H9 (cell line): ENCODE measurements around the gene CLDN2. TPM values are rescaled to one million over a fixed set of nuclear protein-coding genes. Genes with fewer than 3 reads are reported as not detected.

ENCODE experiments used
- DNase-seq: peaks from one replicate; pipeline ENCODE4 v3.0.0-alpha.2; 2017
- H2AFZ ChIP-seq: one replicate; pipeline ENCODE4 v1.6.1; 2013; ENCODE audit warnings: mild to moderate bottlenecking, low read length, control low read depth, moderate library complexity
- H2AK5ac ChIP-seq: 2 replicates; pipeline ENCODE4 v1.6.1; 2013; ENCODE audit warnings: low read length, control low read depth, mixed read lengths; ENCODE audit not compliant: insufficient read length
- H2BK120ac ChIP-seq: one replicate; pipeline ENCODE4 v1.6.1; 2013; ENCODE audit warnings: low read depth, mild to moderate bottlenecking, low read length, control low read depth, inconsistent platforms; ENCODE audit not compliant: poor library complexity, severe bottlenecking
- H2BK12ac ChIP-seq: 2 replicates; pipeline ENCODE4 v1.6.1; 2013; ENCODE audit warnings: low read length, control low read depth, mixed read lengths, low read depth; ENCODE audit not compliant: insufficient read length
- H2BK15ac ChIP-seq: 2 replicates; pipeline ENCODE4 v1.6.1; 2013; ENCODE audit warnings: low read depth, low read length, control low read depth
- H2BK20ac ChIP-seq: one replicate; pipeline ENCODE4 v1.6.1; 2013; ENCODE audit warnings: low read depth, mild to moderate bottlenecking, low read length, control low read depth, inconsistent platforms; ENCODE audit not compliant: poor library complexity, severe bottlenecking
- H2BK5ac ChIP-seq: 2 replicates; pipeline ENCODE4 v1.6.1; 2013; ENCODE audit warnings: low read length, control low read depth, mixed read lengths; ENCODE audit not compliant: insufficient read length
- H3K14ac ChIP-seq: 2 replicates; pipeline ENCODE4 v1.6.1; 2013; ENCODE audit warnings: low read length, control low read depth; ENCODE audit not compliant: insufficient read depth
- H3K18ac ChIP-seq: 2 replicates; pipeline ENCODE4 v1.6.1; 2013; ENCODE audit warnings: low read depth, mild to moderate bottlenecking, mixed read lengths, low read length, control low read depth; ENCODE audit not compliant: insufficient read length
- H3K23ac ChIP-seq: 2 replicates; pipeline ENCODE4 v1.6.1; 2013; ENCODE audit warnings: low read length, control low read depth, mixed read lengths, low read depth; ENCODE audit not compliant: insufficient read length
- H3K23me2 ChIP-seq: 2 replicates; pipeline ENCODE4 v1.6.1; 2013; ENCODE audit warnings: low read depth, mild to moderate bottlenecking, mixed read lengths, low read length, control low read depth; ENCODE audit not compliant: insufficient read length, poor library complexity, severe bottlenecking
- H3K27ac ChIP-seq: 2 replicates; pipeline ENCODE4 v1.5.1; 2013; ENCODE audit warnings: low read length, control low read depth, mixed read lengths, low read depth; ENCODE audit not compliant: insufficient read length
- H3K27me3 ChIP-seq: 2 replicates; pipeline ENCODE4 v1.6.1; 2013; ENCODE audit warnings: low read length, control low read depth, inconsistent platforms; ENCODE audit not compliant: insufficient read depth
- H3K4ac ChIP-seq: 2 replicates; pipeline ENCODE4 v1.6.1; 2013; ENCODE audit warnings: low read depth, mild to moderate bottlenecking, control low read depth, inconsistent platforms, low read length, moderate library complexity
- H3K4me1 ChIP-seq: 2 replicates; pipeline ENCODE4 v1.6.1; 2013; ENCODE audit warnings: low read length, control low read depth, inconsistent platforms; ENCODE audit not compliant: insufficient read depth
- H3K4me2 ChIP-seq: 2 replicates; pipeline ENCODE4 v1.6.1; 2013; ENCODE audit warnings: low read length, control low read depth, mixed read lengths; ENCODE audit not compliant: insufficient read length, insufficient read depth
- H3K56ac ChIP-seq: 2 replicates; pipeline ENCODE4 v1.6.1; 2013; ENCODE audit warnings: low read depth, mild to moderate bottlenecking, mixed read lengths, low read length, control low read depth; ENCODE audit not compliant: insufficient read length
- H3K79me1 ChIP-seq: 2 replicates; pipeline ENCODE4 v1.6.1; 2013; ENCODE audit warnings: low read depth, mild to moderate bottlenecking, moderate library complexity, low read length, control low read depth, inconsistent platforms; ENCODE audit not compliant: insufficient read depth, poor library complexity, severe bottlenecking
- H3K79me2 ChIP-seq: 2 replicates; pipeline ENCODE4 v1.6.1; 2013; ENCODE audit warnings: low read length, control low read depth, inconsistent platforms; ENCODE audit not compliant: insufficient read depth
- H3K9ac ChIP-seq: 2 replicates; pipeline ENCODE4 v1.6.1; 2013; ENCODE audit warnings: low read length, control low read depth, mixed read lengths; ENCODE audit not compliant: insufficient read length; ENCODE audit errors: extremely low read depth
- H3K9me3 ChIP-seq: one replicate; pipeline ENCODE4 v1.6.1; 2013; ENCODE audit warnings: low read depth, low read length, inconsistent platforms; ENCODE audit not compliant: control insufficient read depth
- H3T11ph ChIP-seq: one replicate; pipeline ENCODE4 v1.6.1; 2013; ENCODE audit warnings: mild to moderate bottlenecking, low read length, control low read depth, inconsistent platforms
- H4K20me1 ChIP-seq: one replicate; pipeline ENCODE4 v1.6.1; 2013; ENCODE audit not compliant: control insufficient read depth, insufficient read length, insufficient read depth
- H4K5ac ChIP-seq: 2 replicates; pipeline ENCODE4 v1.6.1; 2013; ENCODE audit warnings: low read depth, mild to moderate bottlenecking, mixed read lengths, low read length, control low read depth; ENCODE audit not compliant: insufficient read length
- H4K8ac ChIP-seq: replicated peaks from 2 replicates; pipeline ENCODE4 v1.6.1; 2013; ENCODE audit warnings: low read length, control low read depth, mixed read lengths, low read depth; ENCODE audit not compliant: insufficient read length
- H4K91ac ChIP-seq: 2 replicates; pipeline ENCODE4 v1.6.1; 2013; ENCODE audit warnings: low read depth, mild to moderate bottlenecking, moderate library complexity, mixed read lengths, low read length, control low read depth; ENCODE audit not compliant: insufficient read length
- H3K27ac Mint-ChIP-seq, 3 experiments: 2 replicates in 2 of 3; 3 replicates in 1 of 3; pipeline ENCODE4 v1.8.0; 2020 to 2021; ENCODE audit warnings: mixed read lengths in 3 of 3, mild to moderate bottlenecking in 1 of 3, moderate library complexity in 1 of 3
- H3K27me3 Mint-ChIP-seq: 2 replicates; pipeline ENCODE4 v1.8.0; 2021; ENCODE audit warnings: low read depth, mild to moderate bottlenecking, moderate library complexity, mixed read lengths
- H3K36me3 Mint-ChIP-seq, 3 experiments: 2 replicates in 2 of 3; 3 replicates in 1 of 3; pipeline ENCODE4 v1.8.0; 2020 to 2021; ENCODE audit warnings: low read depth in 3 of 3, mixed read lengths in 3 of 3; ENCODE audit not compliant: insufficient read depth in 1 of 3
- H3K4me1 Mint-ChIP-seq, 2 experiments: 2 replicates each; pipeline ENCODE4 v1.8.0; 2020; ENCODE audit warnings: mixed read lengths in 2 of 2
- H3K4me3 Mint-ChIP-seq, 2 experiments: 2 replicates in 1 of 2; 3 replicates in 1 of 2; pipeline ENCODE4 v1.8.0; 2020 to 2021; ENCODE audit warnings: mild to moderate bottlenecking in 2 of 2, mixed read lengths in 2 of 2, moderate library complexity in 1 of 2
- H3K9me3 Mint-ChIP-seq, 2 experiments: 2 replicates in 1 of 2; 3 replicates in 1 of 2; pipeline ENCODE4 v1.8.0; 2020; ENCODE audit warnings: mild to moderate bottlenecking in 2 of 2, mixed read lengths in 2 of 2, moderate library complexity in 1 of 2
- WGBS: extraction: QIAGEN DNeasy Blood & Tissue Kit; methylation state at CpG from one replicate; pipeline ENCODE4 v1.1.7; 2013; ENCODE audit warnings: missing lambda C conversion rate, low lambda C conversion rate, mixed read lengths; ENCODE audit not compliant: insufficient read length; ENCODE audit errors: extremely low coverage; 5-methylcytosine and 5-hydroxymethylcytosine counted together
- total RNA-seq: library from RNA; stranded (reverse); gene quantifications from 2 replicates; pipeline ENCODE4 v1.2.1, GENCODE V29; 2021
- TF ChIP-seq, protein P1 (sequence below): fragments of 200-600 bp; sonication (generic); conservative IDR thresholded peaks from 3 replicates; pipeline ENCODE4 v1.8.0; 2021; ENCODE audit warnings: antibody characterized with exemption, mild to moderate bottlenecking

CLDN2 gene
- total RNA-seq, 1 experiment from 2014 or later, result not detected

DNA sequence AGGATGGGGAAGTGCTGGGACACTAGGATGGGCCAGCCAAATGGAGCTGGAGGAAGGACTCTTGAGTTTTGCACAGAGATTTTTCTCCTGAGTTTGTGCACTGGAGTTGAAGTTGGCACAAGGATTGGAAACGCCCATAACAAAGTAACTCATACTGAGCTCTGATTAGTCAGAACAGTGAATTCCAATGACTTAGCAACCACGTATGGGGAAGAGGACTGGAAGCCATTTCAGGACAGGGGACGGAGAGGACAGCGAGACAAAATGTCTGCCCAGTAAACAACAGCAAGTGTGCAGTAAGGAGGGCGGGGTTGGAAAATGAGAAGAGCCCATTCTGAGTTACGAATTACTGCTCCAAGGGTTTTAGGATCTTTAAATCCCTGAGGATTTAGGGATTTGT is 22.9 kb upstream of the CLDN2 start:
- H3K27me3 Mint-ChIP-seq, result no peaks in the 10 kb centered on the region; the same call in 1 of the 2 replicates
- no peaks in the 10 kb centered on the region for H3K27me3 ChIP-seq
- no peak overlapping the region for H3K14ac ChIP-seq
- H2AFZ ChIP-seq, result no peak overlapping the region
- no peak overlapping the region for H2BK15ac ChIP-seq
- no peak for DNase-seq
- H2BK120ac ChIP-seq, result no peak overlapping the region
- peaks cover 0 to 58% of the 10 kb centered on the region in 2 experiments; a peak in 2 of 5 replicates for H3K9me3 Mint-ChIP-seq
- H3K23me2 ChIP-seq, result no peaks in the 10 kb centered on the region
- H3K23ac ChIP-seq, result no peak overlapping the region
- no peak overlapping the region for H2BK5ac ChIP-seq
- no peak overlapping the region for H4K91ac ChIP-seq
- H2BK20ac ChIP-seq, result no peak overlapping the region
- no peak overlapping the region for H3T11ph ChIP-seq
- no peak overlapping the region for H3K27ac Mint-ChIP-seq
- no peak overlapping the region for H3K4me2 ChIP-seq
- no peak overlapping the region for H3K4ac ChIP-seq
- TF ChIP-seq, protein P1, sequence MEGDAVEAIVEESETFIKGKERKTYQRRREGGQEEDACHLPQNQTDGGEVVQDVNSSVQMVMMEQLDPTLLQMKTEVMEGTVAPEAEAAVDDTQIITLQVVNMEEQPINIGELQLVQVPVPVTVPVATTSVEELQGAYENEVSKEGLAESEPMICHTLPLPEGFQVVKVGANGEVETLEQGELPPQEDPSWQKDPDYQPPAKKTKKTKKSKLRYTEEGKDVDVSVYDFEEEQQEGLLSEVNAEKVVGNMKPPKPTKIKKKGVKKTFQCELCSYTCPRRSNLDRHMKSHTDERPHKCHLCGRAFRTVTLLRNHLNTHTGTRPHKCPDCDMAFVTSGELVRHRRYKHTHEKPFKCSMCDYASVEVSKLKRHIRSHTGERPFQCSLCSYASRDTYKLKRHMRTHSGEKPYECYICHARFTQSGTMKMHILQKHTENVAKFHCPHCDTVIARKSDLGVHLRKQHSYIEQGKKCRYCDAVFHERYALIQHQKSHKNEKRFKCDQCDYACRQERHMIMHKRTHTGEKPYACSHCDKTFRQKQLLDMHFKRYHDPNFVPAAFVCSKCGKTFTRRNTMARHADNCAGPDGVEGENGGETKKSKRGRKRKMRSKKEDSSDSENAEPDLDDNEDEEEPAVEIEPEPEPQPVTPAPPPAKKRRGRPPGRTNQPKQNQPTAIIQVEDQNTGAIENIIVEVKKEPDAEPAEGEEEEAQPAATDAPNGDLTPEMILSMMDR, result no peak
- H3K79me1 ChIP-seq, result no peaks in the 10 kb centered on the region
- H3K4me1 Mint-ChIP-seq, result peaks cover 9 to 15% of the 10 kb centered on the region in 2 experiments
- no peak overlapping the region for H2BK12ac ChIP-seq
- no peak overlapping the region for H4K8ac ChIP-seq
- H4K20me1 ChIP-seq, result no peaks in the 10 kb centered on the region
- no peaks in the 10 kb centered on the region; a peak in 1 of 7 replicates for H3K36me3 Mint-ChIP-seq
- H4K5ac ChIP-seq, result no peak overlapping the region
- no peak overlapping the region for H3K56ac ChIP-seq
- no peak overlapping the region for H3K9ac ChIP-seq
- H3K4me1 ChIP-seq, result no peaks in the 10 kb centered on the region
- H3K9me3 ChIP-seq, result no peaks in the 10 kb centered on the region
- no peak overlapping the region for H3K27ac ChIP-seq
- H3K79me2 ChIP-seq, result no peaks in the 10 kb centered on the region
- no peak overlapping the region for H3K4me3 Mint-ChIP-seq
- no peak overlapping the region for H2AK5ac ChIP-seq
- WGBS, result no CpG with 5 or more reads among the region's 6 CpGs
- no peak overlapping the region for H3K18ac ChIP-seq
